OCI-LY1 (cell line): ENCODE data around the gene TMSB15A.

Experiments
- EZH2 ChIP-seq: fragments of 200-600 bp; sonication (generic), shearing (Covaris generic); IDR thresholded peaks from 2 replicates; pipeline ENCODE4 v1.8.0; 2017; ENCODE audit warnings: borderline replicate concordance, mixed run types, mild to moderate bottlenecking, antibody characterized with exemption, low read length, moderate library complexity, mixed read lengths
- TF ChIP-seq, protein P1 (sequence below): fragments of 200-600 bp; sonication (generic), shearing (Covaris generic); IDR thresholded peaks from 2 replicates; pipeline ENCODE4 v1.5.1; 2017; ENCODE audit warnings: mild to moderate bottlenecking, antibody characterized with exemption, low read length, moderate library complexity, mixed read lengths

DNA sequence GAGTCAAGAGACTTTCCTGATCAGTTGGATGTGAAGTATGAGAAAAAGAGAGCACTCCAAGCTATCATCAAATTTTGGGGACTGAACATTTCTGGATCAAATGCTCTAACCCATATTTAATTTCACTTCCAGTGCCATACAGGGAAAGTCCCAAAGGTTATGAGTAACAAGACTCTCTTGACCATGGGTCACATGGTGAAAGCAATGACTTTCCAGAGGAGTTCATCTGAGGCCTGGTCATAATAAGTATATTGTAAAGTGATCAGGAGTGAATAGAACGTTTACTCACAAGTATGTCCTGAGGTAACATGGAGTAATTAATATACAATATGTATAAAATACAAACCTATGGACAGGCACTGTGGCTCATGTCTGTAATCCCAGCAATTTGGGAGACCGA, 42.1 kb upstream of the TMSB15A start:
- no peak for TF ChIP-seq EZH2
- TF ChIP-seq, protein P1, sequence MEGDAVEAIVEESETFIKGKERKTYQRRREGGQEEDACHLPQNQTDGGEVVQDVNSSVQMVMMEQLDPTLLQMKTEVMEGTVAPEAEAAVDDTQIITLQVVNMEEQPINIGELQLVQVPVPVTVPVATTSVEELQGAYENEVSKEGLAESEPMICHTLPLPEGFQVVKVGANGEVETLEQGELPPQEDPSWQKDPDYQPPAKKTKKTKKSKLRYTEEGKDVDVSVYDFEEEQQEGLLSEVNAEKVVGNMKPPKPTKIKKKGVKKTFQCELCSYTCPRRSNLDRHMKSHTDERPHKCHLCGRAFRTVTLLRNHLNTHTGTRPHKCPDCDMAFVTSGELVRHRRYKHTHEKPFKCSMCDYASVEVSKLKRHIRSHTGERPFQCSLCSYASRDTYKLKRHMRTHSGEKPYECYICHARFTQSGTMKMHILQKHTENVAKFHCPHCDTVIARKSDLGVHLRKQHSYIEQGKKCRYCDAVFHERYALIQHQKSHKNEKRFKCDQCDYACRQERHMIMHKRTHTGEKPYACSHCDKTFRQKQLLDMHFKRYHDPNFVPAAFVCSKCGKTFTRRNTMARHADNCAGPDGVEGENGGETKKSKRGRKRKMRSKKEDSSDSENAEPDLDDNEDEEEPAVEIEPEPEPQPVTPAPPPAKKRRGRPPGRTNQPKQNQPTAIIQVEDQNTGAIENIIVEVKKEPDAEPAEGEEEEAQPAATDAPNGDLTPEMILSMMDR = no peak
